ENCODE results near the gene ZBTB8OS. TPM values are rescaled to one million over a fixed set of nuclear protein-coding genes. Genes with fewer than 3 reads are reported as not detected.
"Not testable (repeated sequence)": the region's sequence is repeated elsewhere in the genome, so short reads cannot be mapped to it uniquely, and the experiment has no call there.

ZBTB8OS gene
- total RNA-seq, 4 donors from 2014 or later = 2.6 to 37.2 (median 13.9) TPM

DNA sequence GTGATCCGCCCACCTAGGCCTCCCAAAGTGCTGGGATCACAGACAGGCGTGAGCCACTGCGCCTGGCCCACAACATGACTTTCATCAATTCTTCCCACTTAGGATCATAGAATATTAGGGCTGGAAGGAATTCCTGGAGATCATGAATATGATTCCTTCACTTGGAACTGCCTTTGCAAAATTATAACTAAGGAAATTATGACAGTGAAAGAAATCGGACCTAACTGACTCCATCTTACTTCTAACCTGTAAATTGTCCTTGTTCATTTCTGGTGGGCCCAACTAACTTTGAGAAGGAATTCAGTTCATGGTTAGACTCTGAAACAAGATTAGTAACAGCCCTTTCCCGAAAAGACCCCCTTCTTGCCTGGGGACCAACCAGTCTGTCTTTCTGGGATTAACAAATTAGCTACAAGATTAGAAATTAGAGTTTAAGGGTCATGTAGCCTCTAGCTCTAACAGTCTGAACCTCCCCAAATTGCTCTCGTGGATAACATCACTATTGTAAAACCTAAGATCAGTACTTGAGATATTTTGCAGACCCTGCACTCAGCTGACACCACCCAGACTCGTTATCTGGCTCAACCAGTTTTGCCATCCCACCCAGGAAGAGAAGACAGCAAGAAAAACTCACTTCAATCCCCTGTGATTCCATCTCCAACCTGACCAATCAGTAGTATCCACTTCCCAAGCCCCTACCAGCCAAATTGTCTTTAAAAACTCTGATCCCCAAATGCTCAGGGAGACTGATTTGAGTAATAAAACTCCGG lies 14.7 kb downstream of the ZBTB8OS start:
- TF ChIP-seq, protein P1, sequence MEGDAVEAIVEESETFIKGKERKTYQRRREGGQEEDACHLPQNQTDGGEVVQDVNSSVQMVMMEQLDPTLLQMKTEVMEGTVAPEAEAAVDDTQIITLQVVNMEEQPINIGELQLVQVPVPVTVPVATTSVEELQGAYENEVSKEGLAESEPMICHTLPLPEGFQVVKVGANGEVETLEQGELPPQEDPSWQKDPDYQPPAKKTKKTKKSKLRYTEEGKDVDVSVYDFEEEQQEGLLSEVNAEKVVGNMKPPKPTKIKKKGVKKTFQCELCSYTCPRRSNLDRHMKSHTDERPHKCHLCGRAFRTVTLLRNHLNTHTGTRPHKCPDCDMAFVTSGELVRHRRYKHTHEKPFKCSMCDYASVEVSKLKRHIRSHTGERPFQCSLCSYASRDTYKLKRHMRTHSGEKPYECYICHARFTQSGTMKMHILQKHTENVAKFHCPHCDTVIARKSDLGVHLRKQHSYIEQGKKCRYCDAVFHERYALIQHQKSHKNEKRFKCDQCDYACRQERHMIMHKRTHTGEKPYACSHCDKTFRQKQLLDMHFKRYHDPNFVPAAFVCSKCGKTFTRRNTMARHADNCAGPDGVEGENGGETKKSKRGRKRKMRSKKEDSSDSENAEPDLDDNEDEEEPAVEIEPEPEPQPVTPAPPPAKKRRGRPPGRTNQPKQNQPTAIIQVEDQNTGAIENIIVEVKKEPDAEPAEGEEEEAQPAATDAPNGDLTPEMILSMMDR (IDR thresholded peaks at IDR 0.05) = no peak
- TF ChIP-seq POLR2A (IDR thresholded peaks at IDR 0.05) = no peak
- no peaks in the 10 kb centered on the region for H3K36me3 ChIP-seq
- DNase-seq = no peak

DNA sequence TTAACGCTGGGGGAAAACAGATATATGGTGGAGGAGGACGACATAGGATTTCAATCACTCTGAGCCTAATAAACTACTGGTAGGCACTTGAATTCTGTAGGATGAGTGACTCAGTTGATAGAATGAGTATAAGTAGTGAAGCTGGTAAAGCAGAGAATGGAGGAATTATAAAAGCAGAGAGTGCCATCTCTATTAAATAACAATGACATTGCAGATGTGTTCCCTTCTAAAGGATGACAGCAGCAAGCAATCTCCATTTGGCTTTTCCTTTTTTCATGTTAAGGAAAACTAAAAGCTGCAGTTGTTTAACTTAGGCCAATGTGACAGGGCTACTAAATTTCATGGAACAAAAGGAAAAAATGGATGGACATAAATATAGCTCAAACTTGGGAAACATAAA lies 17.5 kb downstream of the ZBTB8OS start:
- no peaks in the 10 kb centered on the region for H3K4me1 ChIP-seq
- DNase-seq = no peak
- H3K4me3 ChIP-seq = no peak overlapping the region
- intact Hi-C loops (cut with DNase I; ENCODE audit: low total_unique reads) = no loop called here
- no peaks in the 10 kb centered on the region for H3K27me3 ChIP-seq
- TF ChIP-seq, protein P1 (IDR thresholded peaks at IDR 0.05) = no peak
- no peak for TF ChIP-seq POLR2A (IDR thresholded peaks at IDR 0.05)
- no peaks in the 10 kb centered on the region for H3K36me3 ChIP-seq
- H3K27ac ChIP-seq = no peak overlapping the region
- H3K9me3 ChIP-seq = no peaks in the 10 kb centered on the region

More for the DNA sequence above, 14.7 kb downstream of the ZBTB8OS start:
- H3K9me3 ChIP-seq = no peaks in the 10 kb centered on the region
- no peaks in the 10 kb centered on the region for H3K4me1 ChIP-seq
- H3K4me3 ChIP-seq = no peak overlapping the region
- no peaks in the 10 kb centered on the region for H3K27me3 ChIP-seq
- H3K27ac ChIP-seq = no peak overlapping the region
- intact Hi-C loops (cut with DNase I; ENCODE audit: low total_unique reads) = no loop called here

DNA sequence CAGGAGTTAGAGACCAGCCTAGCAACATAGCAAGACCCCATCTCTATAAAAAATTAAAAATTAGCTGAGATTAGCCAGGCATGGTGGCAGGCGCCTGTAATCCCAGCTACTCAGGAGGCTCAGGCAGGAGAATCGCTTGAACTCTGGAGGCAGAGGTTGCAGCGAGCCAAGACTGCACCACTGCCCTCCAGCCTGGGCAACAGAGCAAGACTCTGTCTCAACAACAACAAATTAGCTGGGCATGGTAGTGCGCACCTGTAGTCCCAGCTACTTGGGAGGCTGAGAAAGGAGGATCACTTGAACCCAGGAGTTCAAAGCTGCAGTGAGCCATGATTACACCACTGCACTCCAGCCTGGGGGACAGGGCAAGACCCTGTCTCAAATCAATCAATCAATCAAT lies 20.2 kb downstream of the ZBTB8OS start:
- H3K27me3 ChIP-seq; H3K4me1 ChIP-seq; H3K9me3 ChIP-seq; H3K4me3 ChIP-seq; H3K36me3 ChIP-seq; DNase-seq; intact Hi-C loops (cut with DNase I; ENCODE audit: low total_unique reads); H3K27ac ChIP-seq: not testable (repeated sequence)

DNA sequence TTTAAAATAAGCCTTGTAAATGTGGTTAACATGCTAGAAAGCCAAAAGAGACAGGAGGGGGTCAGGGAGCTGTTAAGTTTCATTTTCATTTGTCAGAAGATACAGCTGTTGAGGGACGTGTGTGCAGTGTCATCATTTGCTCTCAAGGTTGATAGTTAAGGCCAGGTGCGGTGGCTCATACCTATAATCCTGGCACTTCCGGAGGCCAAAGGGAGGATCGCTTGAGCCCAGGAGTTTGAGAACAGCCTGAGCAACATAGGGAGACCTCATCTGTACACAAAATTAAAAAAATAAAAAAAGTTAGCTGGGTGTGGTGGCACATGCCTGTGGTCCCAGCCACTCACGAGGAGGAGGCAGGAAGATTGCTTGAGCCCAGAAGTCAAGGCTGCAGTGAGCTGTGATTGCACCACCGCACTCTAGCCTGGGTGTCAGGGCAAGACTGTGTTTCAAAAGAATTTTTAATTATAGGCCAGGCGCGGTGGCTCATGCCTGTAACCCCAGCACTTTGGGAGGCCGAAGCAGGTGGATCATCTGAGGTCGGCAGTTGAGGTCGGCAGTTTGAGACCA lies 22.7 kb downstream of the ZBTB8OS start:
- H3K9me3 ChIP-seq = no peaks in the 10 kb centered on the region

DNA sequence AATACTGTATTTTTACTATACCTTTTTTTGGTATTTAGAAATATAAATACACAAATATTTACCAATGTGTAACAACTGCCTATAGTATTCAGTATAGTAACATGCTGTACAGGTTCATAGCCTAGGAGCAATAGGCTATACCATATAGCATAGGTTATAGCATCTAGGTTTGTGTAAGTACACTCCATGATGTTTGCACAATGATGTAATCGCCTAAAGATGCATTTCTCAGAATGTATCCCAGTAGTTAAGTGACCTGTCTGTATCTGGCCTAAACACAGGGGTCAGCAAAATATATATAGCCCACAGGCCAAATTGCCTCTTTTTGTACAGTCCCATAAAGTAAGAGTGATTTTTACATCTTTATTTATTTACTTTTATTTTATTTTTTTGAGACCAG lies 24.2 kb downstream of the ZBTB8OS start:
- Histone ChIP-seq H3K36me3 (no peaks in the 10 kb centered on the region), H3K4me1 (no peaks in the 10 kb centered on the region), H3K9me3 (no peaks in the 10 kb centered on the region), H3K4me3 (no peak overlapping the region), H3K27me3 (no peaks in the 10 kb centered on the region), H3K27ac (no peak overlapping the region)
- intact Hi-C loops (cut with DNase I; ENCODE audit: low total_unique reads) = no loop called here
- DNase-seq = no peak
- TF ChIP-seq, protein P1 (IDR thresholded peaks at IDR 0.05) = no peak
- TF ChIP-seq POLR2A (IDR thresholded peaks at IDR 0.05) = no peak

More for the DNA sequence above, 22.7 kb downstream of the ZBTB8OS start:
- TF ChIP-seq, protein P1 (IDR thresholded peaks at IDR 0.05) = no peak
- no peak for TF ChIP-seq POLR2A (IDR thresholded peaks at IDR 0.05)
- H3K27me3 ChIP-seq = no peaks in the 10 kb centered on the region
- no peak overlapping the region for H3K4me3 ChIP-seq
- H3K36me3 ChIP-seq = no peaks in the 10 kb centered on the region
- intact Hi-C loops (cut with DNase I; ENCODE audit: low total_unique reads) = no loop called here
- DNase-seq = no peak
- no peaks in the 10 kb centered on the region for H3K4me1 ChIP-seq
- no peak overlapping the region for H3K27ac ChIP-seq

All from uterus (tissue), 4 donors.